LNCaP clone FGC (cell line): ENCODE data around the gene ACOX1.

Source experiments
- DNase-seq: peaks from one replicate; pipeline ENCODE4 v3.0.0-alpha.2; 2011; ENCODE audit warnings: low read depth
- H3K4me3 ChIP-seq: 2 replicates; pipeline ENCODE4 v1.5.1; 2011; ENCODE audit warnings: mild to moderate bottlenecking, low read depth, low read length, control low read depth
- TF ChIP-seq, protein P1 (sequence below): IDR thresholded peaks from 2 replicates; pipeline ENCODE4 v1.5.1; 2012; ENCODE audit warnings: mild to moderate bottlenecking; ENCODE audit not compliant: control insufficient read depth, insufficient read depth; ENCODE audit errors: extremely low read depth

Gene ACOX1

DNA sequence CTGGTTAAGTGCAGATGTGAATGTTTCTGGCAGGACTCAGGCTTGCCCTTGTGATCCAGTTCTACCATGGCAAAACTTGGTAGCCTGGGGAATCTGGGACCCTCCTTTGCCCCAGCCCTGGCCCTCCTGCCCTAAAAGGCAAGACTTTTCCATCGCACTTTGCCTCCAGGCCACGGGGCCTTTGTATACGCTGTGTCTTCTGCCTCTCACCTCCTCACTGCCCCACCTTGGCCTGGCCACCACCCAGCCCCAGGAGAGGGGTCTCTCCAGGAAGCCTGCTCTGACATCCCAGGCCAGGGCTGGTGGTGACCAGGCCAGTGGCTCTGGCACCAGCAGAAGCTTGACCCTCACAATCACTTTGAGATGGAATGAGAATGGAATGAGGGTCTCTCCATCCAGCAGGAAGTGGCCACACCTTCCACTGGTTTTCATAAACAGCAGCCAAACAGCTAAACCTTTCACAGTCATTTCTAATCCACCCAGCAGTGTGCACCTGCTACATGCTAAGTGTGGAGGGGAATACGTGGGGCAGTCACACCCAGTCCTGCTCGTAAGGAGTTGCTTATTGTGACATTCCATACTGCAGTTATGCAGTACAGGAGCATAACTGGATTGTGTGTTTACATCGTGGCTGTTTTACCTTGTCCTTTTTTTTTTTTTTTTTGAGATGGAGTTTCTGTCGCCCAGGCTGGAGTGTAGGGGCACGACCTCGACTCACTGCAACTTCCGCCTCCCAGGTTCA lies 72.7 kb downstream of the ACOX1 start:
- TF ChIP-seq, protein P1, sequence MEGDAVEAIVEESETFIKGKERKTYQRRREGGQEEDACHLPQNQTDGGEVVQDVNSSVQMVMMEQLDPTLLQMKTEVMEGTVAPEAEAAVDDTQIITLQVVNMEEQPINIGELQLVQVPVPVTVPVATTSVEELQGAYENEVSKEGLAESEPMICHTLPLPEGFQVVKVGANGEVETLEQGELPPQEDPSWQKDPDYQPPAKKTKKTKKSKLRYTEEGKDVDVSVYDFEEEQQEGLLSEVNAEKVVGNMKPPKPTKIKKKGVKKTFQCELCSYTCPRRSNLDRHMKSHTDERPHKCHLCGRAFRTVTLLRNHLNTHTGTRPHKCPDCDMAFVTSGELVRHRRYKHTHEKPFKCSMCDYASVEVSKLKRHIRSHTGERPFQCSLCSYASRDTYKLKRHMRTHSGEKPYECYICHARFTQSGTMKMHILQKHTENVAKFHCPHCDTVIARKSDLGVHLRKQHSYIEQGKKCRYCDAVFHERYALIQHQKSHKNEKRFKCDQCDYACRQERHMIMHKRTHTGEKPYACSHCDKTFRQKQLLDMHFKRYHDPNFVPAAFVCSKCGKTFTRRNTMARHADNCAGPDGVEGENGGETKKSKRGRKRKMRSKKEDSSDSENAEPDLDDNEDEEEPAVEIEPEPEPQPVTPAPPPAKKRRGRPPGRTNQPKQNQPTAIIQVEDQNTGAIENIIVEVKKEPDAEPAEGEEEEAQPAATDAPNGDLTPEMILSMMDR, result no peak
- DNase-seq, result no peak
- no peak overlapping the region for H3K4me3 ChIP-seq

DNA sequence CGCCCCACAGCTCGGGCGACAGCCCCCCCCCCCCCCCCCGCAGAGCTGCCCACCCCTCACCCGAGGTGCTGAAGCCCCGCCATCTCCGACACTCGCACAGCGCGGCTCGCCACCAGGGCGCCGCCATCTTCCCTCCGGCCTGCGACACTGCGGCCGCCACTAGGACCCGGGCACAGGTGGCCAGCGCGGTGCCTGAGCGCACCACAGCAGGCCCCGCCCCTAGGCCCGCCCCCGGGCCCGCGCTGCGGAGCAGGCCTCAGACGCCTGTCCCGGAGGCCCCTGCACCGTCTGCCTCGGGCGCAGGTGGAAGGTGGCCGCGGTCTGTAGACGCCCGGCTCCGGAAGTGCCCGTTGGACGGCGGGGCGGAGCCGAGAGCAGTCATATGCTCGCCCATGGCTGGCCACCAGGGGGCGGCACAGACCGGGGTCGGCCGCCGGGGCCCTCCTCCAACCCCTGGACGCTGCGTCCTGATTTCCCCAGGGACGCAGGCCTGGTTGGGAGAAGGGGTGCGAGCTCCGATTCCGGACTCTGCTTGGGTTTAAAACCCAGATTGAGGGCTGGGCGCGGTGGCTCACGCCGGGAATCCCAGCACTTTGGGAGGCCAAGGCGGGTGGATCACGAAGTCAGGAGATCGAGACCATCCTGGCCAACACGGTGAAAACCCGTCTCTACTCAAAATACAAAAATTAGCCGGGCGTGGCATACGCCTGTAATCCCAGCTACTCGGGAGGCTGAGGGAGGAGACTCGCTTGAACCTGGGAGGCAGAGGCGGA lies 74.0 kb downstream of the ACOX1 start, which contains the start of gene MRPL38:
Gene MRPL38 (minus strand): TSS at position 136 of the 773 bp plus-strand sequence. CDS start 9 bp downstream, at position 127.
- TF ChIP-seq, protein P1, result peak; percentile 86
- DNase-seq, result peak; percentile 76

DNA sequence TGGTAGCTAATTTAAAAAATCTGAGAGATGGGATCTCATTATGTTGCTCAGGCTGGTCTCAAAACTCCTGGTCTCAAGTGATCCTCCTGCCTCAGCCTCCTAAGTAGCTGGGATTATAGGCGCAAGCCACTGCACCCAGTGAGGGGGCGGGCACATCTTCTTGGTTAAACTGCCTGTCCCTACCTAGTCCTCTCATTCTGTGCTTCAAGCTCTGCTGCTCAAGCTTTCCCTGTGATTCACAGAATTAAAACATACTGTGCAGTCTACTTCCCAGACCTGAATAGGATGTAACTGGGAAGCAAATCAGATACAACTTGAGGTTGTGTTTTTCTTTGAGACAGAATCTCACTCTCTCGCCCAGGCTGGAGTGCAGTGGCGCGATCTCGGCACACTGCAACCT lies 76.6 kb downstream of the ACOX1 start:
- H3K4me3 ChIP-seq, result no peak overlapping the region
- DNase-seq, result no peak
- TF ChIP-seq, protein P1, result no peak

More for the DNA sequence above, 74.0 kb downstream of the ACOX1 start, which contains the start of gene MRPL38:
- peak within 1 kb of the TSS; percentile 93 for H3K4me3 ChIP-seq

DNA sequence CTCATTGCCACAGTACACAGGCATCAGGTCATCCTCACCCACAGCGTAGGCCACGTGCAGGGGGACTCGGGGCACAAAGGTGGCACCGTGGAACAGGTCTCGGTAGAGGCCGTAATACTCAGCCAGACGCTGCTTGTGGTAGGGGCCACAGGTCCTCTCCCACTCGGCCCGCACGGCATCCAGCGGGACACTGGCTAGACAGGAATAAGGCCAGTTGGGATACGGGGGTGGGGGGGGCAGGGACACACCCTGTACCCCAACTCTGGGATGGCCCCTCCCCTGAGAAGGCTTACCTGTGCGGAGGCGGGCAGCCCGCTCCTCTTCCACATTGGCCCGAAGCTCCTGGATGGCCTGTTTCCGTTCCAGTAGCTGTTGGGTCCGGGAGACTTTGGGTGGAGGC lies 77.2 kb downstream of the ACOX1 start:
- no peak for DNase-seq
- TF ChIP-seq, protein P1, result no peak
- H3K4me3 ChIP-seq, result no peak overlapping the region

DNA sequence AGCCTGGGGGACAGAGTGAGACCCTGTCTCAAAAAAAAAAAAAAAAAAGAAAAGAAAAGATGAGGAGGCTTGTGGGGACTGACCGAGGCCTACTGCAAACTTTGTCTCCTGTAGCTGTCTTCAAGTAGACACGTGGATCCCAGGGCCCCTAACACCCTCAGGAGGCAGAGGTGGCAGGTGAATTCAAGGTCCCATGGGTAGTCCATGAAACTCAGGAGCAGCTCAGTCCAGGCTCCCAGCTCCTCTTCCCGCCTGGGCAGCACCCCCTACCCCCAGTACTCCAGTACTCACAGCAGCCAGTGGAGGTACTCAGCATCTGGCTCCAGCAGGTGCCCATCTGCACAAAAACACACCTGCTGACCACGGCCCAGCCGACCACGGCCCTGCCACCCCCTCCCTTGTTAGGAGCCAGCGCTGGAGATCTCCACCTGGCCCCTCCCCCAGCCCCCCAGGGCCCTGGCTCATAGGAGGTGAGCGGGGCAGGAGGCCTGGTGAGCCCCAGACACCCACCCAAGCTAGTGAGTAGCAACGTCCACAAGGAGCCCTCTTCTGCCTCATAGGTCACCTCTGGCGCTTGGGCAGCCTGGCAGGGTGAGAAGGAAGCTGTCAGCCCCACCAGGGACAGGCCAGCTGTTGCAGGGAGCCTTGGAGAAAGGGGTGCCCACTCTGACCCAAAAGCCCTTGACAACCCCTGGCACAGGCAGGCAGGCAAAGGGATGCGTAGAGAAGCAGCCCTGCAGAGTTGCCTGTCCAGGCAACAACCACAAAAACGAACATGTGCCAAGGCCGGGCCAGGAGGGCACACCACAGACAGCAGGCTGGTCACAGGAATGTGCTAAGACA lies 78.1 kb downstream of the ACOX1 start:
- no peak overlapping the region for H3K4me3 ChIP-seq
- TF ChIP-seq, protein P1, result no peak
- DNase-seq, result no peak

DNA sequence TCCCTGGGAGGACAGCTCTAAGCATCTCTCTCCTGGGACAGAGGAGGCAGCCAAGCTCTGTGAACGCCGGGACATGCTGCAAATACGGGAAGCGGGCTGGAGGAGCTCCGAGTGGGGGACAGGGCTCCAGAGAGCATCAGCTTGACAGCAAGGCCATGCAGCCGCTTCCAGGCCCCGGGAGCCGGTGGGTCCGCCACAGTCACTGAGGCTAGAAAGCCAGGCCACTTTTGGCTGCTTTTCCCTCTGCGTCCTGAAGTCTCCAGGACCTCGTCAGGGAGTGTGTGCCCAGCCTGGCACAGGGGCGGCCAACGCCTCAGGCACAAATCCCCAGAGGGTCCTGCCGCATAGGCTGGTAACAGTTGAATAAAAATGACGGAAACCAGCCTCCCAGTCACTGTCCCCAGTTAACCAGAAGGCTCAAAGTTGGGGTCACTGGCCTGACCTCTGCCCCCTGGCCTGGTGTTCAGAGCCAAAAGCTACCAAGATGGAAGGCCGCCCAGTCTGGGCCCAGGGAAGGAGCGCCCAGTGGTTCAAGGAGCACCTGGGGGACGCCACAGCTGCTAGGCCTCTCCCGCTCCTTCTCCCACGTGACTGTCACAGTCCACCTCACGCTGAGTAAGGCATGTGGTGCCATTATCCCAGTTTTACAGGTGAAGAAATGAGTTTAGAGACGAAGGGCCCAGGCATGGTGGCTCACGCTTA lies 79.0 kb downstream of the ACOX1 start:
- TF ChIP-seq, protein P1, result no peak
- DNase-seq, result no peak
- H3K4me3 ChIP-seq, result no peak overlapping the region
